GM18498 (cell line): ENCODE measurements around the gene ZNF609.
A peak's percentile ranks its signal among the peaks of the same experiment; 100 is the strongest.

Experiments
- ATAC-seq: cut with Tn5 transposase; IDR thresholded peaks from one replicate; pipeline ENCODE4 v1.9.1; 2021; ENCODE audit warnings: mild to moderate bottlenecking, moderate library complexity; ENCODE audit not compliant: unreplicated experiment

Gene ZNF609

DNA sequence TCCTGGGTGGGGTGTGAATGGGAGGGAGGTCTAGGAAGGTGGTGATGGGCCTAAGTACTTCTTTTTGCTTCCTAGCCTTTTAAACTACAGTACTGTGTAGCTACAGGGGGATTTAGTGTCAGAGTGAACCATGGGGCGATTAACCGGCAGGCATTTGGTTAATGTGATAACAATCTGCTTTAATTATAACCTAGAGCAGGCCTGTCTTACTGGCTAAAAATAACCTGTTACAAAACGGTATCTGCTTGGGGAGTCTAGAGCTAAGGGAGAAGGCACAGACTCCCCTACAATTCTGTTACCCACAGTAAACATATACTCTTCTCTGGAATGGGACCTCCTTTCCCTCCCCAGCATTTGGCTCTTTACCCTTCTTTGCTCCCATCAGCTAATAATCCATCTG is 229.6 kb downstream of the ZNF609 start:
- ATAC-seq = no peak

DNA sequence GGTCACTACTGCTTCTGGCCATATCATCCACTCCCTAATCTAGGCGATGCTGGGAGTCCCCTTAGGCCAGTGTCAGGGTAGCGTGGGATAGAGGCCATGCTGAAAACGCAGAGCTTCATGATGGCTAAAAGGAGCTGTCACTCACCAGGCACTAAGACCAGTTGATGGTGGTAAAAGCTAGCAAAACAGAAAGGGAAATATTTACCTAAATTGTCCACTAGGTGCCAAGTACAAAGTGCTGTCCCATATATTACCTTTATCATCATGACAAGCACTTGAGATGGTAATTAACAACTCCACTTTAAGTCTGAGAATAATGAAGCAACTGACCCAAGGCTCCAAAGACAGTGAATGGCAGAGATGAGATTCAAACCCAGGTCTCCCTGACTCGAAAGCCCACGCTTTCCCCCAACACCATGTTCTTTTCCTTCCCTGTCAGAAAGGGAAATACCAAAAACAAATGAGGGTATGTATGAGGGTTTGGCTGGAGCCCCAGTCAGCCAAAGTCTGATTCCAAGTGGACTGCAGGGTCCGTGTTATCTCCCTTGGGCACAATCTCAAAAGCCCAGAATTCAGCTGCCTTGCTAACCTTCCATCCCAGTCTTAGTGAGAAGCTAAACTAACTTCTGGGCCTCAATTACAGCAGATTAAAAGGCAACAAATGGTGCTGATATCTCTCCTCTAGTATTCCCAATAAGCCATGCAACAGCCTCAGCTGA is 230.4 kb downstream of the ZNF609 start:
- ATAC-seq = no peak

- no peak for ATAC-seq
Measured at GRCh38 chr15:64691896-64692565, 231.7 kb downstream of the ZNF609 start.

DNA sequence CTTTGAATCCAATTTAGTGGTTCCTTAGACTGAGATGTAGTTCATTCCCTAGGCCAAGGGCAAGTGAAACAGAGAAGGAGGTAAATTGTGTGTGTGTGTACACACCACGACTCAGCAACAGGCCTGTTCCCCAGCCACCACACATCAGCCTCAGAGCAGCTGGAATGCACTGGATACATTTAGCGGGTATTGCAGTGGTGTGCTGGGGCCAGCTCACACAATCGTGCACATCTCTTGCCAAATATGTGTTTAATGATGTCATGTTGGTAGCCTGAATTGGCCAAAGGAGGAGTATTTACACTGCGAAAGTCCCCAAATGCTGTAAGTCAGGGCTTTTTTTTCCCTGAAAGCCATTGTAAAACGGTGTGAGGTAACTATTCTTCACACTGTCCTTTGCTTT is 232.8 kb downstream of the ZNF609 start:
- ATAC-seq = no peak

- ATAC-seq = no peak
Measured at GRCh38 chr15:64694816-64695215, 234.4 kb downstream of the ZNF609 start.

- no peak for ATAC-seq
Measured at GRCh38 chr15:64695561-64695992, 235.2 kb downstream of the ZNF609 start.

- ATAC-seq = no peak
Measured at GRCh38 chr15:64696481-64696880, 236.1 kb downstream of the ZNF609 start.

- no peak for ATAC-seq
Measured at GRCh38 chr15:64697911-64698369, 237.6 kb downstream of the ZNF609 start.

DNA sequence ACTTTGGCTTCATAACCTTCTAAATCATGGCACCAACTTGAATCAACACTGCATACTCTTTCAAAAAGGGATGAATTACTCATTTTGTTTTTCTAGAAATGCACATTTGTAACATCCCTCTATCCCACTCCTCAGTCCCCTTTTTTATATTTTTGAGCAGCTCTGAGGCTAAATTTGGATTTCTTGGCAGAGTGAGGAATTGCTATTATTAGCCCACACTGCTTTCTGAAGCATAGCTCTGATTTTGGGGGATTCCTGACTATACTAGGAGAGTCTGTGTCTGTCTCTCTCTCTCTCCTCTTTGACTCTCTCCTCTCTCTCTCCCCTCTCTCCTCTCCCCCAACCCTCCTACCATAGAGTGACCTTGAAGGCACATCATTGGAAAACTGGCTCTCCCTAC is 238.4 kb downstream of the ZNF609 start:
- ATAC-seq = no peak

DNA sequence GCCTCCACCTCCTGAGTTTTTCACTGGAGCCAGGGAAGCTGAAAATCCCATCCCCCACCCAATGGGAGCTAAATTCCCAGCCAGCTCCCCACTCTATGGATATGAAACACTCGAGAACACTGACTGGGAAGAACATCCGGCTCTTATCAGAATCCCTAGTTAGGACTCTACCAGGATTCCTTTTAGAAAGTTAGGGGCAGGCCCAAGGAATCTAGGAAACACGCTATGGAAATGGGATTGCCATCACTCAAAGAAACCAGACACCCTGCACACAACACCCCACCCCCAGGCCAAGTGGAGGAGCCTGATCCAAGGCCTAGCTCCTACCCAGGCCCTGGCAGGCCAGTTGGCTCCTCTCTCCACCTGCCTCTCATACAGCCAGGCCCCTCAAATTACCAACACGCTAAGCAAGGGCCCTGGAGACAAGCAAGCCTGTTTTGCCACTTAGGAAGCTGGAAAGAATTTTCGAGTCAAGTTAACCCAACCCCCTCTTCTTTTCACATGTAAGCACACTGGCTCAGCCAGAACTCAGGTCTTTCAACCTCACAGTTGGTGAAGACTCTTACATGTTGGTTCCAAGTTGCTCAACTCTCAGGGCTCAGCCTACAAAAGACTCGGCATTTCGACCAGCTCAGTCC is 239.5 kb downstream of the ZNF609 start:
- no peak for ATAC-seq

DNA sequence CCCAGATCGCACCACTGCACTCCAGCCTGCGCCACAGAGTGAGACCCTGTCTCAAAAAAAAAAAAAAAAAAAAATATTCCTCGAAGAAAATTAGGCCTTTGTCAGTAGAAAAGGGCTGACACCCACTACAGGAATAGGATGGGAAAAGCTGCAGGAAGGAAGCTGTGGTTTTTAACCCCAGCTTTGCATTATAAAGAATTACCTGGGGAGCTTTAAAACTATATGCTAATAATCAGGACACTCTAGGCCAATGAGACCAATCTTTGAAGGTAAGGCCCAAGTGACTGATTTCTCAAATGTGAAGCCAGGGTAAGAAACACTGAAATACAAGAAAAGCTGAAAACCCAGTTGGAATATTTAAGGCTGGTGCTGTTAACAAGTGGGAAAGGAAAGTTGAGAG is 240.7 kb downstream of the ZNF609 start:
- ATAC-seq = no peak

- ATAC-seq = no peak
Measured at GRCh38 chr15:64701482-64702184, 241.3 kb downstream of the ZNF609 start.

DNA sequence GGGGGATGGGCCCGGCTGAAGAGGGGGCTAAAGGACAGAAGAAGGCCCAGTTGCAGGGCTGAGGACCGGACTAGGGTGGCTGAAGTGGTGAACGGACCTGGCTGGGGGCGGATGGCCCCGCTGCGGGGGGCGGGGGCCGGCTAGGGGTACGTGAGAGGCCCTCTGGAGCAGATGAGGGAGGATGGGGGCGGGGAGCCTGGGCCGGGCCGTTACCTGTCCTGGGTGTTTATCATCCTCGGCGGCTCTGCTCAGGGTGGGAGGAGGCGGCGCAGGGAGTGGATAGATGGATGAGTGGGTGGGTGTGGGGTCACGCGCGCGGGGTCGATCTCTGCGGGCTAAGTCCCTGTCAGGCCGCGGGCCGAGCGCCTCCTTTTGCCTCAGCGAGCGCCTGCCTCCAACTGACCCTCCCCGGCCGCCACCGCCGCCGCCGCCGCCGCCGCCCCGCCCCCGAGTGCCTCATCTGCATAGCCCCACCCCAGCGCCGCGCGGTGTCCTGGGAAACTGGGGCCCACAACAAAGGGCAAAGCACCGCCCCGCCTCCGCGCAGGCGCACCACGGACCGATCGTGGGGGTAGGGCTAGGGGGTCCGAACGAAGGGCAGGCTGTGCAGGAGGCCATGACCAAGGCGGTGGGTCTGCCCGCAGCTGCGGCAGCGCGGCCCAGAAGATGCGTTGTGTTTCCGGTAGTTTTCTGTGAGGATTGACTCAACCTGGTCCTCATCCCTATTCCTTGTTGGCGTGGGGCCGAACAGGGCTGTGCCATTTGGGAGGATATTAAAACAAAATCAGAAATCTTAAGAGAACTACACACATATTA is 242.6 kb downstream of the ZNF609 start:
- peak; percentile 90 for ATAC-seq

- no peak for ATAC-seq
Measured at GRCh38 chr15:64703632-64703959, 243.2 kb downstream of the ZNF609 start.

DNA sequence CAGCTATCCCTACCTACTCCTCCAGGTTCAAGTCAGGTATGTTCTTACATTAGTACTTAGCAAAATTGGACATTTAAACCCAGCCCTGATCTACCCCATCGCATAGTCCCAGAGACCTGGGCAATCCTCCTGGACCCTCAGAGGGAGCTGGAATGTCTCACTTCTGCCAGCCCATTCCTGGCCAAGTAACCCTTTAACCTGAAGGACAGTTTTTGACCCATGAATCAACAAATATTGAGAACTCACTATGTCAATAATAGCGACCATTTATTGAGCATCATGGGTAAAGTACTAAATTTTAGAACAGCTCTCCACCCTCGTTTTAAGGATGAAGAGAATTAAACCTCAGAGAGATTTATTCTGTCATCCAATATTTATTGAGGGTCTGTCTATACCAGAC is 244.6 kb downstream of the ZNF609 start:
- ATAC-seq = no peak

- no peak for ATAC-seq
Measured at GRCh38 chr15:64706011-64706911, 245.9 kb downstream of the ZNF609 start.

GRCh38 chr15:64710676-64711428 is 250.5 kb downstream of the ZNF609 start:
- ATAC-seq = no peak

DNA sequence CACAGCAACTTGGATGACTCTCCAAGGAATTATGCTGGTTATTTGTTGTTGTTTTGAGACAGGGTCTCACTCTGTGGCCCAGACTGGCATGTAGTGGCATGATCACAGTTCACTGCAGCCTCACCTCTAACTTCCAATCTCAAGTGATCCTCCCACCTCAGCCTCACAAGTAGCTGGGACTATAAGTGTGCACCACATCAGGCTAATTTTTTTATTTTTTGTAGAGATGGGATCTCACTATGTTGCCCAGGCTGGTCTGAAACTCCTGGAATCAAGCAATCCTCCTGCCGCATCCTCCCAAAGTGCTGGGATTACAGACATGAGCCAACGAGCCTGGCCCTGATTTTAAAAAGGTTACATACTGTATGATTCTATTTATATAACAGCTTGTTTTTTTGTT is 252.0 kb downstream of the ZNF609 start:
- ATAC-seq = no peak

DNA sequence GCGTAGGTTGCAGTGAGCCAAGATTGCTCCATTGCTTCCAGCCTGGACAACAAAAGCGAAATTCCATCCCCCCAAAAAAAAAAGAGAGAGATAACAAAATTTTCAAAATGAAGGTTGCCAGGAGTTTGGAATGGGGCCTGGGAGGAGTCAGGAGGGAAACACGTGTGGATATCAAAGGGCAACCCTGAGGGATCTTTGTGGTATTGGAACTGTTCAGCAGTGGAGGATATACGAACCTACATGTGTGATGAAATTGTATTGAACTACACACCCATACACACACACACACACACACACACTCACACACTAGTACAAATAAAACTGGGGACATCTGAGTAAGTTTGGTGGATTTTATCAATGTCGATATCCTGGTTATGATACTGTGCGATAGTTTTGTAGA is 253.2 kb downstream of the ZNF609 start:
- ATAC-seq = no peak
